ENCODE data around the gene SLC6A1.
"Not testable (repeated sequence)": the region's sequence is repeated elsewhere in the genome, so short reads cannot be mapped to it uniquely, and the experiment has no call there.

SLC6A1 gene

GRCh38 chr3:11024181-11024580, 31.6 kb downstream of the SLC6A1 start:
- DNase-seq, result no peak

- no peak for DNase-seq
Observed at GRCh38 chr3:11029948-11030347, 37.4 kb downstream of the SLC6A1 start.

- DNase-seq, result no peak
Observed at GRCh38 chr3:11033871-11034270, 41.3 kb downstream of the SLC6A1 start.

- no peak for DNase-seq
Observed at GRCh38 chr3:11034309-11034985, 41.9 kb downstream of the SLC6A1 start.

- DNase-seq, result no peak
Observed at GRCh38 chr3:11035757-11036505, 43.4 kb downstream of the SLC6A1 start.

GRCh38 chr3:11037241-11037873, 44.8 kb downstream of the SLC6A1 start:
- DNase-seq, result no peak

- no peak for DNase-seq
Observed at GRCh38 chr3:11037976-11038375, 45.4 kb downstream of the SLC6A1 start.

- no peak for DNase-seq
Observed at GRCh38 chr3:11045536-11045935, 53.0 kb downstream of the SLC6A1 start.

- no peak for DNase-seq
Observed at GRCh38 chr3:11047500-11047899, 55.0 kb downstream of the SLC6A1 start.

- no peak for DNase-seq
Observed at GRCh38 chr3:11050666-11051323, 58.2 kb downstream of the SLC6A1 start.

GRCh38 chr3:11053926-11054503, 61.5 kb downstream of the SLC6A1 start:
- DNase-seq, result no peak

GRCh38 chr3:11054739-11055438, 62.3 kb downstream of the SLC6A1 start:
- no peak for DNase-seq

- no peak for DNase-seq
Observed at GRCh38 chr3:11055496-11055895, 62.9 kb downstream of the SLC6A1 start.

GRCh38 chr3:11056531-11057050, 64.0 kb downstream of the SLC6A1 start:
- DNase-seq, result no peak

GRCh38 chr3:11057655-11058054, 65.1 kb downstream of the SLC6A1 start:
- no peak for DNase-seq

- peak; percentile 24 for DNase-seq
Observed at GRCh38 chr3:11059090-11059798, 66.7 kb downstream of the SLC6A1 start.

- no peak for DNase-seq
Observed at GRCh38 chr3:11059799-11060115, 67.2 kb downstream of the SLC6A1 start.

GRCh38 chr3:11060500-11061251, 68.1 kb downstream of the SLC6A1 start:
- DNase-seq, result peak; percentile 16

- not testable (repeated sequence) for DNase-seq
Observed at GRCh38 chr3:11061268-11061871, 68.8 kb downstream of the SLC6A1 start.

GRCh38 chr3:11062704-11063103, 70.2 kb downstream of the SLC6A1 start:
- DNase-seq, result no peak
